ENCODE measurements around the gene AURKA.
A peak's percentile ranks its signal among the peaks of the same experiment; 100 is the strongest.

Gene AURKA

GRCh38 chr20:56362833-56363413 is 29.1 kb downstream of the AURKA start:
- H3K4me3 Mint-ChIP-seq, result no peak overlapping the region
- H3K4me1 Mint-ChIP-seq, result peaks cover 8% of the 10 kb centered on the region
- no peak for DNase-seq (ENCODE audit: low spot score in 2 of 2)
- H3K9me3 Mint-ChIP-seq, result no peaks in the 10 kb centered on the region
- no peak for ATAC-seq
- H3K27ac Mint-ChIP-seq, result no peak overlapping the region
- peaks cover 17% of the 10 kb centered on the region for H3K36me3 Mint-ChIP-seq

- peaks cover 8% of the 10 kb centered on the region for H3K4me1 Mint-ChIP-seq
- DNase-seq (ENCODE audit: low spot score in 2 of 2), result no peak
- H3K36me3 Mint-ChIP-seq, result peaks cover 15% of the 10 kb centered on the region
- H3K4me3 Mint-ChIP-seq, result no peak overlapping the region
- no peaks in the 10 kb centered on the region for H3K9me3 Mint-ChIP-seq
- no peak overlapping the region for H3K27ac Mint-ChIP-seq
- ATAC-seq, result no peak
These were observed 30.1 kb downstream of the AURKA start for GRCh38 chr20:56361900-56362299.

- no peak overlapping the region for H3K27ac Mint-ChIP-seq
- H3K4me3 Mint-ChIP-seq, result no peak overlapping the region
- no peaks in the 10 kb centered on the region for H3K9me3 Mint-ChIP-seq
These were observed 31.2 kb downstream of the AURKA start for GRCh38 chr20:56360908-56361205.

GRCh38 chr20:56360133-56360907 is 31.7 kb downstream of the AURKA start:
- Mint-ChIP-seq H3K4me3 (peak overlapping the region; percentile 76), H3K27ac (peak overlapping the region; percentile 76), H3K36me3 (peaks cover 3% of the 10 kb centered on the region), H3K4me1 (peaks cover 8% of the 10 kb centered on the region), H3K9me3 (no peaks in the 10 kb centered on the region)
- DNase-seq (ENCODE audit: low spot score in 2 of 2), result no peak
- no peak for ATAC-seq

More at GRCh38 chr20:56360908-56361205, 31.2 kb downstream of the AURKA start:
- Mint-ChIP-seq H3K36me3 (peaks cover 7% of the 10 kb centered on the region), H3K4me1 (peaks cover 8% of the 10 kb centered on the region)
- ATAC-seq (no peak), DNase-seq (ENCODE audit: low spot score in 2 of 2) (no peak)

- DNase-seq (ENCODE audit: low spot score in 2 of 2), result peak in 1 of 2 donors; percentile 51
- no peak overlapping the region for H3K27ac Mint-ChIP-seq
- no peaks in the 10 kb centered on the region for H3K36me3 Mint-ChIP-seq
- H3K4me1 Mint-ChIP-seq, result peaks cover 8% of the 10 kb centered on the region
- ATAC-seq, result peak; percentile 44
- H3K4me3 Mint-ChIP-seq, result peak overlapping the region; percentile 76
- no peaks in the 10 kb centered on the region for H3K9me3 Mint-ChIP-seq
These were observed 32.5 kb downstream of the AURKA start for GRCh38 chr20:56359212-56360132.

GRCh38 chr20:56358600-56359211 is 33.3 kb downstream of the AURKA start, which contains the start of gene FAM210B:
Gene FAM210B, plus strand, starts transcription at chr20:56358974. Its CDS starts 32 bp downstream, at chr20:56359006.
- no peaks in the 10 kb centered on the region for H3K36me3 Mint-ChIP-seq

GRCh38 chr20:56358070-56358469 is 33.9 kb downstream of the AURKA start:
- H3K27ac Mint-ChIP-seq, result no peak overlapping the region
- DNase-seq (ENCODE audit: low spot score in 2 of 2) (no peak), ATAC-seq (no peak)
- no peaks in the 10 kb centered on the region for H3K36me3 Mint-ChIP-seq
- H3K9me3 Mint-ChIP-seq, result no peaks in the 10 kb centered on the region
- H3K4me3 Mint-ChIP-seq, result peak overlapping the region; percentile 76
- peaks cover 8% of the 10 kb centered on the region for H3K4me1 Mint-ChIP-seq

More at GRCh38 chr20:56358600-56359211, 33.3 kb downstream of the AURKA start, which contains the start of gene FAM210B:
- no peak within 1 kb of the TSS for H3K27ac Mint-ChIP-seq
- no peaks in the 10 kb centered on the region for H3K9me3 Mint-ChIP-seq
- peak within 1 kb of the TSS; percentile 76 for H3K4me3 Mint-ChIP-seq
- ATAC-seq, result peak; percentile 98
- peak; percentile 65 to 83 for DNase-seq (ENCODE audit: low spot score in 2 of 2)
- H3K4me1 Mint-ChIP-seq, result peaks cover 8% of the 10 kb centered on the region

GRCh38 chr20:56353356-56353755 is 38.7 kb downstream of the AURKA start:
- DNase-seq (ENCODE audit: low spot score in 2 of 2) (no peak), ATAC-seq (no peak)
- Mint-ChIP-seq H3K27ac (no peak overlapping the region), H3K9me3 (no peaks in the 10 kb centered on the region), H3K4me1 (no peaks in the 10 kb centered on the region), H3K36me3 (no peaks in the 10 kb centered on the region), H3K4me3 (no peak overlapping the region)

- no peak for ATAC-seq
- Mint-ChIP-seq H3K4me3 (no peak overlapping the region), H3K36me3 (no peaks in the 10 kb centered on the region), H3K27ac (no peak overlapping the region), H3K9me3 (no peaks in the 10 kb centered on the region), H3K4me1 (no peaks in the 10 kb centered on the region)
- no peak for DNase-seq (ENCODE audit: low spot score in 2 of 2)
These were observed 39.5 kb downstream of the AURKA start for GRCh38 chr20:56352345-56353055.

GRCh38 chr20:56350842-56351241 is 41.2 kb downstream of the AURKA start:
- ATAC-seq (peak; percentile 69), DNase-seq (ENCODE audit: low spot score in 2 of 2) (no peak)
- no peak overlapping the region for H3K4me3 Mint-ChIP-seq
- H3K36me3 Mint-ChIP-seq, result no peaks in the 10 kb centered on the region
- no peaks in the 10 kb centered on the region for H3K9me3 Mint-ChIP-seq
- no peak overlapping the region for H3K27ac Mint-ChIP-seq
- H3K4me1 Mint-ChIP-seq, result no peaks in the 10 kb centered on the region

GRCh38 chr20:56348746-56349145 is 43.3 kb downstream of the AURKA start:
- Mint-ChIP-seq H3K27ac (no peak overlapping the region), H3K4me3 (no peak overlapping the region), H3K36me3 (no peaks in the 10 kb centered on the region), H3K4me1 (peaks cover 6% of the 10 kb centered on the region), H3K9me3 (no peaks in the 10 kb centered on the region)
- no peak for DNase-seq (ENCODE audit: low spot score in 2 of 2)
- ATAC-seq, result no peak

GRCh38 chr20:56348305-56348693 is 43.7 kb downstream of the AURKA start:
- no peak overlapping the region for H3K4me3 Mint-ChIP-seq
- no peak overlapping the region for H3K27ac Mint-ChIP-seq
- no peaks in the 10 kb centered on the region for H3K36me3 Mint-ChIP-seq
- no peaks in the 10 kb centered on the region for H3K9me3 Mint-ChIP-seq
- no peak for ATAC-seq
- H3K4me1 Mint-ChIP-seq, result peaks cover 11% of the 10 kb centered on the region
- no peak for DNase-seq (ENCODE audit: low spot score in 2 of 2)

- Mint-ChIP-seq H3K4me1 (peaks cover 11% of the 10 kb centered on the region), H3K4me3 (no peak overlapping the region), H3K27ac (no peak overlapping the region), H3K9me3 (no peaks in the 10 kb centered on the region), H3K36me3 (no peaks in the 10 kb centered on the region)
- ATAC-seq, result no peak
- DNase-seq (ENCODE audit: low spot score in 2 of 2), result no peak
These were observed 44.2 kb downstream of the AURKA start for GRCh38 chr20:56347628-56348304.

GRCh38 chr20:56345911-56346310 is 46.1 kb downstream of the AURKA start:
- H3K36me3 Mint-ChIP-seq, result no peaks in the 10 kb centered on the region
- ATAC-seq (no peak), DNase-seq (ENCODE audit: low spot score in 2 of 2) (no peak)
- no peak overlapping the region for H3K27ac Mint-ChIP-seq
- no peaks in the 10 kb centered on the region for H3K9me3 Mint-ChIP-seq
- no peak overlapping the region for H3K4me3 Mint-ChIP-seq
- peaks cover 11% of the 10 kb centered on the region for H3K4me1 Mint-ChIP-seq
